Liver (tissue), 9 donors: ENCODE data around the gene G6PC1. TPM values are rescaled to one million over a fixed set of nuclear protein-coding genes. Genes with fewer than 3 reads are reported as not detected.
"Not testable (repeated sequence)": the region's sequence is repeated elsewhere in the genome, so short reads cannot be mapped to it uniquely, and the experiment has no call there.

Experiments
- DNase-seq: peaks from one replicate; pipeline ENCODE4 v3.0.0-alpha.2; 2017; ENCODE audit warnings: low spot score
- H3K27ac ChIP-seq, 2 donors: one replicate each; pipeline ENCODE4 v1.7.0; 2013; ENCODE audit warnings: inconsistent platforms in 2 of 2, low read length in 2 of 2, control low read depth in 1 of 2, low read depth in 1 of 2, mild to moderate bottlenecking in 1 of 2
- H3K27me3 ChIP-seq, 4 donors: one replicate each; pipeline versions ENCODE4 v1.6.1 to v1.7.0; 2013; ENCODE audit warnings: low read length in 3 of 4, inconsistent platforms in 1 of 4, mild to moderate bottlenecking in 1 of 4, moderate library complexity in 1 of 4; ENCODE audit not compliant: control insufficient read depth in 4 of 4, insufficient read depth in 4 of 4
- H3K36me3 ChIP-seq, 4 donors: one replicate each; pipeline versions ENCODE4 v1.6.1 to v1.7.0; 2013; ENCODE audit warnings: low read length in 3 of 4, mild to moderate bottlenecking in 3 of 4, low read depth in 1 of 4, moderate library complexity in 1 of 4; ENCODE audit not compliant: control insufficient read depth in 4 of 4, insufficient read depth in 3 of 4
- H3K4me1 ChIP-seq, 4 donors: one replicate each; pipeline versions ENCODE4 v1.6.1 to v1.7.0; 2013; ENCODE audit warnings: low read length in 3 of 4, mild to moderate bottlenecking in 3 of 4, moderate library complexity in 1 of 4; ENCODE audit not compliant: control insufficient read depth in 4 of 4, insufficient read depth in 4 of 4
- H3K4me3 ChIP-seq, 3 donors: one replicate each; pipeline versions ENCODE4 v1.6.1 to v1.7.0; 2013; ENCODE audit warnings: low read length in 3 of 3, control low read depth in 1 of 3, low read depth in 1 of 3, mild to moderate bottlenecking in 1 of 3
- H3K9ac ChIP-seq, 2 donors: one replicate each; pipeline ENCODE4 v1.7.0; 2013; ENCODE audit warnings: low read length in 2 of 2, mild to moderate bottlenecking in 2 of 2, moderate library complexity in 2 of 2, control low read depth in 1 of 2, low read depth in 1 of 2
- H3K9me3 ChIP-seq, 4 donors: one replicate each; pipeline versions ENCODE4 v1.6.1 to v1.7.0; 2013; ENCODE audit warnings: low read length in 3 of 4; ENCODE audit not compliant: control insufficient read depth in 4 of 4
- EGR1 ChIP-seq, 2 donors: IDR thresholded peaks; 2 replicates each; pipeline ENCODE4 v1.6.1; 2016 to 2018; ENCODE audit warnings: antibody characterized with exemption in 2 of 2, low read depth in 2 of 2
- GABPA ChIP-seq, 2 donors: IDR thresholded peaks in 1 of 2; conservative IDR thresholded peaks in 1 of 2; 2 replicates each; pipeline ENCODE4 v1.6.1; 2016; ENCODE audit warnings: antibody characterized with exemption in 2 of 2, mild to moderate bottlenecking in 1 of 2, moderate library complexity in 1 of 2
- HNF4A ChIP-seq, 2 donors: conservative IDR thresholded peaks; 2 replicates each; pipeline ENCODE4 v1.6.1; 2016; ENCODE audit warnings: antibody characterized with exemption in 2 of 2, mild to moderate bottlenecking in 2 of 2
- HNF4G ChIP-seq: IDR thresholded peaks from 2 replicates; pipeline ENCODE4 v1.6.1; 2016; ENCODE audit warnings: antibody characterized with exemption
- JUND ChIP-seq, 2 donors: IDR thresholded peaks; 2 replicates each; pipeline ENCODE4 v1.6.1; 2016; ENCODE audit warnings: antibody characterized with exemption in 2 of 2
- NR2F2 ChIP-seq: IDR thresholded peaks from 2 replicates; pipeline ENCODE4 v1.6.1; 2016; ENCODE audit warnings: antibody characterized with exemption
- RAD21 ChIP-seq, 2 donors: IDR thresholded peaks; 2 replicates each; pipeline ENCODE4 v1.6.1; 2016; ENCODE audit warnings: antibody characterized with exemption in 2 of 2, mild to moderate bottlenecking in 2 of 2
- RXRA ChIP-seq, 2 donors: IDR thresholded peaks; 2 replicates each; pipeline ENCODE4 v1.6.1; 2017 to 2018; ENCODE audit warnings: antibody characterized with exemption in 2 of 2, mild to moderate bottlenecking in 1 of 2
- SP1 ChIP-seq: IDR thresholded peaks from 2 replicates; pipeline ENCODE4 v1.6.1; 2018; ENCODE audit warnings: antibody characterized with exemption, mild to moderate bottlenecking
- YY1 ChIP-seq: IDR thresholded peaks from 2 replicates; pipeline ENCODE4 v1.6.1; 2016; ENCODE audit warnings: antibody characterized with exemption, mild to moderate bottlenecking
- WGBS: extraction: QIAGEN DNeasy Blood & Tissue Kit; methylation state at CpG from one replicate; pipeline ENCODE4 v1.1.7; 2013; 5-methylcytosine and 5-hydroxymethylcytosine counted together
- polyA plus RNA-seq, 2 donors: library from polyadenylated mRNA; stranded (reverse) in 1 of 2; unstranded in 1 of 2; fragments of 200-250 nt in 1 of 2; fragments of >200 nt in 1 of 2; fragmentation: Nextera tagmentation in 1 of 2; extraction: Ambion mirVana in 1 of 2; gene quantifications; one replicate each; pipeline versions ENCODE4 v1.2.1 to v1.2.3, GENCODE V29; 2013 to 2015
- total RNA-seq, 2 donors: library from RNA; depleted of rRNA; stranded (reverse); fragments of >200 nt; gene quantifications; one replicate each; pipeline ENCODE4 v1.2.3, GENCODE V29; 2014
- TF ChIP-seq, protein P1 (sequence below): fragments of 150-350 bp; IDR thresholded peaks from 2 replicates; pipeline ENCODE4 v1.5.1; 2017; ENCODE audit warnings: improper control_type of control experiment, low read depth, low read length; ENCODE audit not compliant: missing input control
- TF ChIP-seq, protein P2 (sequence below): IDR thresholded peaks from 2 replicates; pipeline ENCODE4 v1.6.1; 2016; ENCODE audit warnings: antibody characterized with exemption, mild to moderate bottlenecking
- TF ChIP-seq, protein P3 (sequence below): IDR thresholded peaks from 2 replicates; pipeline ENCODE4 v1.6.1; 2016; ENCODE audit warnings: antibody characterized with exemption
- TF ChIP-seq, protein P4 (sequence below): IDR thresholded peaks from 2 replicates; pipeline ENCODE4 v1.6.1; 2016; ENCODE audit warnings: antibody characterized with exemption
- donor health status: healthy.
- donor health status: healthy.
- donor health status: healthy.
- donor health status: healthy.
- donor health status: healthy.

Gene G6PC1
- total and polyA plus RNA-seq, 4 donors, result 23.8 to 271 (median 114) TPM

DNA sequence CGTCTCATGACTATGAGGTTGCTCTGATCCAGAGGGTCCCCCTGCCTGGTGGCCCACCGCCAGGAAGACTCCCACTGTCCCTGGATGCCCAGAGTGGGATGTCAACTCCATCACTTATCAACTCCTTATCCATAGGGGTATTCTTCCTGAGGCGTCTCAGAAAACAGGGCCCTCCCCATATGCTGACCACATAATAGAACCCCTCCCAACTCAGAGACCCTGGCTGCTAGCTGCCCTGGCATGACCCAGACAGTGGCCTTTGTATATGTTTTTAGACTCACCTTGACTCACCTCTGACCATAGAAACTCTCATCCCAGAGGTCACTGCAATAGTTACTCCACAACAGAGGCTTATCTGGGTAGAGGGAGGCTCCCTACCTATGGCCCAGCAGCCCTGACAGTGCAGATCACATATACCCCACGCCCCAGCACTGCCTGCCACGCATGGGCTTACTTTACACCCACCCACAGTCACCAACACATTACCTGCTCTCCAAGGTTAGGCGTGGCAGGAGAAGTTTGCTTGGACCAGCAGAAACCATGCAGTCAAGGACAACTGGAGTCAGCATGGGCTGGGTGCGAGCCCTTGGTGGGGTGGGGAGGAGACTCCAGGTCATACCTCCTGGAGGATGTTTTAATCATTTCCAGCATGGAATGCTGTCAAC lies 2.3 kb upstream of the G6PC1 start:
- peak; percentile 39 for DNase-seq
- WGBS, result 91% methylated on average over 7 of the region's 7 CpGs
- peak in 1 of 2 donors; percentile 29 for TF ChIP-seq RXRA (IDR thresholded peaks at IDR 0.05)
- TF ChIP-seq RAD21 (IDR thresholded peaks at IDR 0.05), result no peak
- no peak for TF ChIP-seq GABPA (IDR thresholded peaks at IDR 0.05 in 1 of 2, conservative IDR thresholded peaks at IDR 0.05 in 1 of 2)
- H3K27ac ChIP-seq, result peak overlapping the region in 1 of 2 donors; percentile 1
- no peaks in the 10 kb centered on the region for H3K36me3 ChIP-seq
- H3K9me3 ChIP-seq, result no peaks in the 10 kb centered on the region
- H3K27me3 ChIP-seq, result no peaks in the 10 kb centered on the region
- H3K4me3 ChIP-seq, result no peak overlapping the region
- H3K9ac ChIP-seq, result no peak overlapping the region
- peaks cover 10 to 46% (median 36%) of the 10 kb centered on the region in 4 donors for H3K4me1 ChIP-seq

DNA sequence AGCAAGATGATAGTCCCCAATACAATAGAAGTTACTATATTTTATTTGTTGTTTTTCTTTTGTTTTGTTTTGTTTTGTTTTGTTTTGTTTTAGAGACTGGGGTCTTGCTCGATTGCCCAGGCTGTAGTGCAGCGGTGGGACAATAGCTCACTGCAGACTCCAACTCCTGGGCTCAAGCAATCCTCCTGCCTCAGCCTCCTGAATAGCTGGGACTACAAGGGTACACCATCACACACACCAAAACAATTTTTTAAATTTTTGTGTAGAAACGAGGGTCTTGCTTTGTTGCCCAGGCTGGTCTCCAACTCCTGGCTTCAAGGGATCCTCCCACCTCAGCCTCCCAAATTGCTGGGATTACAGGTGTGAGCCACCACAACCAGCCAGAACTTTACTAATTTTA lies 618 bp upstream of the G6PC1 start:
- H3K4me3 ChIP-seq, DNase-seq, H3K9me3 ChIP-seq, H3K27me3 ChIP-seq, H3K9ac ChIP-seq: not testable (repeated sequence)
- Histone ChIP-seq H3K27ac (peak overlapping the region; percentile 64 to 68), H3K36me3 (peaks cover 0 to 13% (median 4%) of the 10 kb centered on the region in 4 donors), H3K4me1 (peaks cover 5 to 41% (median 29%) of the 10 kb centered on the region in 4 donors)
- WGBS, result 76% methylated on average over 3 of the region's 3 CpGs

DNA sequence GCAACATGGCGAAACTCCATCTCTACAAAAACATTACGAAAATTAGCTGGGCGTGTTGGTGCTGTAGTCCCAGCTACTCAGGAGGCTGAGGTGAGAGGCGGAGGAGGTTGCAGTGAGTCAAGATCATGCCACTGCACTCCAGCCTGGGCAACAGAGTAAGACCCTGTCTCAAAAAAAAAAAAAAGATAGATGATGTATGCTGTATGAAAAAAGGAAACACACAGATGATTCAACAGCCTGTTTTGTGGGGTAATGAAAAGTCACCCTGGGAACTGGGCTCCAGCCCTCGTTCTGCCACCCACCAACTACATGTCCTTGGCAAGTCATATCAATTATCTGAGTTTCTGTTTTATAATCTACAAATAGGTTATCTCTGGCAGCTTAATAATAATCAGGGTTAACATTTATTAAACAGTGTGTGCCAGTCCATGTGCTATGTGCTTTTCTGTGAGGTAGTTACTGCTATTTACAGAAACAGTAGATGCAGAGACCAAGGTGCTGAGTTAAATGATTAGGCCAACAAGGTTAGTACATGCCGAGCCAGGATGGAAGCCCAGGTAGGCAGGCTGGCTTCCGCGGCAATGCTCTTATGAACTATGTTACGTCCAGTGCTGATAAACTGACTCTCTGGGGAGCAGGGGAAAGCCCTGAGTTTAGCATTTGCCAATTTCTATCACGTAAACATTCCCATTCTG lies 1.1 kb downstream of the G6PC1 start:
- H3K9ac ChIP-seq, result peak overlapping the region; percentile 64 to 73
- no peaks in the 10 kb centered on the region for H3K27me3 ChIP-seq
- WGBS, result 36% methylated on average over 10 of the region's 10 CpGs
- peak overlapping the region; percentile 53 to 93 (median 66) for H3K4me3 ChIP-seq
- H3K27ac ChIP-seq, result peak overlapping the region; percentile 77 to 84
- peaks cover 4 to 39% (median 23%) of the 10 kb centered on the region in 4 donors for H3K4me1 ChIP-seq
- DNase-seq, result no peak
- peaks cover 0 to 24% (median 6%) of the 10 kb centered on the region in 4 donors for H3K36me3 ChIP-seq
- TF ChIP-seq YY1 (no peak), JUND (IDR thresholded peaks at IDR 0.05) (no peak), GABPA (IDR thresholded peaks at IDR 0.05 in 1 of 2, conservative IDR thresholded peaks at IDR 0.05 in 1 of 2) (no peak), HNF4G (no peak), HNF4A (conservative IDR thresholded peaks at IDR 0.05) (no peak), EGR1 (IDR thresholded peaks at IDR 0.05; ENCODE audit: low read depth in 2 of 2) (no peak), RXRA (IDR thresholded peaks at IDR 0.05) (peak in 1 of 2 donors; percentile 49), SP1 (no peak), NR2F2 (peak; percentile 12), RAD21 (IDR thresholded peaks at IDR 0.05) (no peak)
- TF ChIP-seq, protein P1, sequence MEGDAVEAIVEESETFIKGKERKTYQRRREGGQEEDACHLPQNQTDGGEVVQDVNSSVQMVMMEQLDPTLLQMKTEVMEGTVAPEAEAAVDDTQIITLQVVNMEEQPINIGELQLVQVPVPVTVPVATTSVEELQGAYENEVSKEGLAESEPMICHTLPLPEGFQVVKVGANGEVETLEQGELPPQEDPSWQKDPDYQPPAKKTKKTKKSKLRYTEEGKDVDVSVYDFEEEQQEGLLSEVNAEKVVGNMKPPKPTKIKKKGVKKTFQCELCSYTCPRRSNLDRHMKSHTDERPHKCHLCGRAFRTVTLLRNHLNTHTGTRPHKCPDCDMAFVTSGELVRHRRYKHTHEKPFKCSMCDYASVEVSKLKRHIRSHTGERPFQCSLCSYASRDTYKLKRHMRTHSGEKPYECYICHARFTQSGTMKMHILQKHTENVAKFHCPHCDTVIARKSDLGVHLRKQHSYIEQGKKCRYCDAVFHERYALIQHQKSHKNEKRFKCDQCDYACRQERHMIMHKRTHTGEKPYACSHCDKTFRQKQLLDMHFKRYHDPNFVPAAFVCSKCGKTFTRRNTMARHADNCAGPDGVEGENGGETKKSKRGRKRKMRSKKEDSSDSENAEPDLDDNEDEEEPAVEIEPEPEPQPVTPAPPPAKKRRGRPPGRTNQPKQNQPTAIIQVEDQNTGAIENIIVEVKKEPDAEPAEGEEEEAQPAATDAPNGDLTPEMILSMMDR, result no peak
- TF ChIP-seq, protein P2, sequence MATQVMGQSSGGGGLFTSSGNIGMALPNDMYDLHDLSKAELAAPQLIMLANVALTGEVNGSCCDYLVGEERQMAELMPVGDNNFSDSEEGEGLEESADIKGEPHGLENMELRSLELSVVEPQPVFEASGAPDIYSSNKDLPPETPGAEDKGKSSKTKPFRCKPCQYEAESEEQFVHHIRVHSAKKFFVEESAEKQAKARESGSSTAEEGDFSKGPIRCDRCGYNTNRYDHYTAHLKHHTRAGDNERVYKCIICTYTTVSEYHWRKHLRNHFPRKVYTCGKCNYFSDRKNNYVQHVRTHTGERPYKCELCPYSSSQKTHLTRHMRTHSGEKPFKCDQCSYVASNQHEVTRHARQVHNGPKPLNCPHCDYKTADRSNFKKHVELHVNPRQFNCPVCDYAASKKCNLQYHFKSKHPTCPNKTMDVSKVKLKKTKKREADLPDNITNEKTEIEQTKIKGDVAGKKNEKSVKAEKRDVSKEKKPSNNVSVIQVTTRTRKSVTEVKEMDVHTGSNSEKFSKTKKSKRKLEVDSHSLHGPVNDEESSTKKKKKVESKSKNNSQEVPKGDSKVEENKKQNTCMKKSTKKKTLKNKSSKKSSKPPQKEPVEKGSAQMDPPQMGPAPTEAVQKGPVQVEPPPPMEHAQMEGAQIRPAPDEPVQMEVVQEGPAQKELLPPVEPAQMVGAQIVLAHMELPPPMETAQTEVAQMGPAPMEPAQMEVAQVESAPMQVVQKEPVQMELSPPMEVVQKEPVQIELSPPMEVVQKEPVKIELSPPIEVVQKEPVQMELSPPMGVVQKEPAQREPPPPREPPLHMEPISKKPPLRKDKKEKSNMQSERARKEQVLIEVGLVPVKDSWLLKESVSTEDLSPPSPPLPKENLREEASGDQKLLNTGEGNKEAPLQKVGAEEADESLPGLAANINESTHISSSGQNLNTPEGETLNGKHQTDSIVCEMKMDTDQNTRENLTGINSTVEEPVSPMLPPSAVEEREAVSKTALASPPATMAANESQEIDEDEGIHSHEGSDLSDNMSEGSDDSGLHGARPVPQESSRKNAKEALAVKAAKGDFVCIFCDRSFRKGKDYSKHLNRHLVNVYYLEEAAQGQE, result peak; percentile 51
- TF ChIP-seq, protein P3, sequence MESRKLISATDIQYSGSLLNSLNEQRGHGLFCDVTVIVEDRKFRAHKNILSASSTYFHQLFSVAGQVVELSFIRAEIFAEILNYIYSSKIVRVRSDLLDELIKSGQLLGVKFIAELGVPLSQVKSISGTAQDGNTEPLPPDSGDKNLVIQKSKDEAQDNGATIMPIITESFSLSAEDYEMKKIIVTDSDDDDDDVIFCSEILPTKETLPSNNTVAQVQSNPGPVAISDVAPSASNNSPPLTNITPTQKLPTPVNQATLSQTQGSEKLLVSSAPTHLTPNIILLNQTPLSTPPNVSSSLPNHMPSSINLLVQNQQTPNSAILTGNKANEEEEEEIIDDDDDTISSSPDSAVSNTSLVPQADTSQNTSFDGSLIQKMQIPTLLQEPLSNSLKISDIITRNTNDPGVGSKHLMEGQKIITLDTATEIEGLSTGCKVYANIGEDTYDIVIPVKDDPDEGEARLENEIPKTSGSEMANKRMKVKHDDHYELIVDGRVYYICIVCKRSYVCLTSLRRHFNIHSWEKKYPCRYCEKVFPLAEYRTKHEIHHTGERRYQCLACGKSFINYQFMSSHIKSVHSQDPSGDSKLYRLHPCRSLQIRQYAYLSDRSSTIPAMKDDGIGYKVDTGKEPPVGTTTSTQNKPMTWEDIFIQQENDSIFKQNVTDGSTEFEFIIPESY, result no peak
- TF ChIP-seq, protein P4, sequence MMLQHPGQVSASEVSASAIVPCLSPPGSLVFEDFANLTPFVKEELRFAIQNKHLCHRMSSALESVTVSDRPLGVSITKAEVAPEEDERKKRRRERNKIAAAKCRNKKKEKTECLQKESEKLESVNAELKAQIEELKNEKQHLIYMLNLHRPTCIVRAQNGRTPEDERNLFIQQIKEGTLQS, result no peak
- no peaks in the 10 kb centered on the region for H3K9me3 ChIP-seq
